Peyer's patch (tissue), 4 donors: ENCODE results near the gene CD248.

ENCODE experiments used
- CTCF ChIP-seq, 6 experiments: fragments of 450-650 bp in 4 of 6; fragments of 200-600 bp in 2 of 6; sonication (generic) in 1 of 6; IDR thresholded peaks; one replicate each; pipeline ENCODE4 v1.5.1; 2017 to 2019; ENCODE audit warnings: antibody characterized with exemption in 6 of 6, mild to moderate bottlenecking in 3 of 6, moderate library complexity in 1 of 6
- POLR2A ChIP-seq, 2 donors: fragments of 450-650 bp; IDR thresholded peaks; one replicate each; pipeline ENCODE4 v1.5.1; 2017; ENCODE audit warnings: antibody characterized with exemption in 2 of 2, mild to moderate bottlenecking in 2 of 2, moderate library complexity in 2 of 2

DNA sequence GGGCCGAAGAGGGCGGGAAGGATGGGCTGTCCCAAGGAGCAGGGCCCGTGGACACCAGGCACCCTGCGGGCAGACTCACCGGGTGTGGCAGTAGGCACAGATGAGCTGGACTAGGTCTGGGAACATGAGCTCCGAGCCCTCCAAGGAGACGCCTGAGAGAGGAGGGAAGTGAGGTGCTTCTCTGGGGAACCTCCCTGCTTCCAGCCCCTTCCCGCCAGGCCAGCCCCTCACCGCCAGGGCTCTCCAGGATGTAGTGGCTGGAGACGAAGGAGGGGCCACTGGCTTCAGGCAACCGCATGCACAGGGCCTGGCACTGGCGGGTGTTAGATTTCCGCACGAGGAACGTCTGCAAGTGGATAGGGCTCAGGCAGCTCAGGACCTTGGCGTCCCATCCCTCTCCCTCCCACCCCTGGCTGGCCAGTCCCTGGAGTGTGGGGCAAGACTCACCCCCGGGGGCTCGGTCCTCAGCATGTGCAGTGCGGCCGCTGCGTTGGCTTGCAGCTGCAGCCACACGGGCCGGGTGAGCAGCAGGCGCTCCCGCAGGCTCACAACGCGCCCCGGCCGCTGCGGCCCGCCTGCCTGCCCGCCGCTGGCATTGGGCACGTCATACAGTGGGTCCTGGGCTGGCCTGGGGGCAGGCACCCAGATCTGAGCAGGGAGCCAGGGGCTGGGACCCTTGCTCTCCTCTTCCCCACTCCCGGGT lies 18.8 kb upstream of the CD248 start:
- TF ChIP-seq CTCF (IDR thresholded peaks at IDR 0.05) (no peak), POLR2A (IDR thresholded peaks at IDR 0.05) (no peak)
